ENCODE data around the gene ETFDH. TPM values are rescaled to one million over a fixed set of nuclear protein-coding genes. Genes with fewer than 3 reads are reported as not detected.
"Not testable (repeated sequence)": the region's sequence is repeated elsewhere in the genome, so short reads cannot be mapped to it uniquely, and the experiment has no call there.

ETFDH gene
- 20.3 and 27.0 TPM in 2 replicates for total RNA-seq

- intact Hi-C loops (cut with micrococcal nuclease): loop anchor here (1.0 to 5.0 kb wide), 8 partner anchors 51 to 534 kb away; partner anchors contain the start of gene PPID
Measured at GRCh38 chr4:158671915-158672806, at the start of gene ETFDH. Gene ETFDH, plus strand, starts transcription at chr4:158672296. Its CDS starts 161 bp downstream, at chr4:158672457.

- intact Hi-C loops (cut with micrococcal nuclease): loop anchor here (1.0 kb wide), 3 partner anchors 129 to 633 kb away; no protein-coding TSS in a partner anchor
Measured at GRCh38 chr4:158624889-158625478, 47.1 kb upstream of the ETFDH start.

GRCh38 chr4:158625544-158625943, 46.6 kb upstream of the ETFDH start:
- intact Hi-C loops (cut with micrococcal nuclease): loop anchor here (1.0 kb wide), 3 partner anchors 129 to 633 kb away; no protein-coding TSS in a partner anchor

GRCh38 chr4:158630893-158631292, 41.2 kb upstream of the ETFDH start:
- intact Hi-C loops (cut with micrococcal nuclease): no loop called here

DNA sequence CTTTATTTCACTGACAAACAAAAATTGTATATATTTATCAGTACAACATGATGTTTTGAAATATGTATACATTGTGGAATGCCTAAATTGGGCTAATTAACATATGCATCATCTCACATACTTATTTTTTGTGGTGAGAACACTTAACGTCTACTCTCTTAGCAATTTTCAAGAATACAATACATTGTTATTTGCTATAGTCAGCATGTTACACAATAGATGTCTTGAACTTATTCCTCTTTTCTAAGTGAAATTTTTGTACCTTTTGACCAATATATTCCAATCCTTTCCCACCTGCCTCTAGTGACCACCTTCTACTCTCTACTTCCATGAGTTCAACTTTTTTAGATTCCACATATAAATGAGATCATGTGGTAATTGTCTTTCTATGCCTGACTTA, 35.5 kb upstream of the ETFDH start:
- intact Hi-C loops (cut with micrococcal nuclease): no loop called here

DNA sequence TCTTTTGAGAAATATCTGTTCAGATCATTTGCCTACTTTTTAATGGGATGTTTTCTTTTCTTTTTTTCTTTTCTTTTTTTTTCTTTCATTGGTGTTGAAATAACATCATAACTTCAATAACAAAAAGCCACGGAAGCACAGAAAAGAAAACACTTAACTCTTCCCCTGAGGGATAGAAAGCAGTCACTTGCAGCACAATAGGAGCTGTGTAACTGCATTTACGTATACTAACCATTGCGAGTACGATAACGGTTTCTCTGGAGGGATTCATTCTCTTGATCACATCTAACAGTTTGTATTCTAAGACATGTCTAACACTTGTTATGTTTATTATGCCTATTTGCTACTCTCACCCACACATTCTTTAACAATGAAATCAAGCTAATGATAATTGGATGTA, 27.7 kb upstream of the ETFDH start:
- intact Hi-C loops (cut with micrococcal nuclease): no loop called here

DNA sequence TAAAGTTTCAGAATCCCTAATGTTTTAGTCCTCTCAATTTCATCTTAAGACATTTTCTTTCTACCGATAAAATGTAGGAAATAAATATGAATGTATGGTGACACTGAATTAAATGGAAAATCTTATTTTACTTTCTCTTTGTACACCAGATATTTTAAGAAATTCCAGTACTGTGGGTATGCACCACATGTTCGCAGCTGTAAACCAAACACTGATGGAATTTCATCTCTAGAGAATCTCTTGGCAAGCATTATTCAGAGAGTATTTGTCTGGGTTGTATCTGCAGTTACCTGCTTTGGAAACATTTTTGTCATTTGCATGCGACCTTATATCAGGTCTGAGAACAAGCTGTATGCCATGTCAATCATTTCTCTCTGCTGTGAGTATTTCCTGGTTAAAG, 27.3 kb upstream of the ETFDH start:
- intact Hi-C loops (cut with micrococcal nuclease): no loop called here

- intact Hi-C loops (cut with micrococcal nuclease): no loop called here
Measured at GRCh38 chr4:158649111-158649680, 22.9 kb upstream of the ETFDH start.

DNA sequence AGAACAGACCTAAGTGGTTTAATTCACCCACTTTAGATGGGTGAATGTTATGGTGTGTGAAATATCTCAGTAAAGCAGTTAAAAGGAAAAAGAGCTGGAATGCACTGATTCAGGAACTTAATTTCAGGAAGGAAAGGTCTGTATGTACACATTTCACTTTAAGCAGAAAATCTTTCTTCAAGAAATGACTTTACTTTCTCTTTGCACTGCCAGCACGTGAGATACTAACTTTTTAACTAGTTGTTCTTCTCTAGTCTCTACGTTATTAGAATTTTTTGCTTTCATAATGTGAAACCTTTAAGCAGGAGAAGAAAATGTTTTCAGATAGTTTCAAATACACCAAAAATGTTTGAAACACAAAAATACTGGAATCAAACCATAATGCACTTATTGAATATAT, 19.2 kb upstream of the ETFDH start:
- intact Hi-C loops (cut with micrococcal nuclease): no loop called here

GRCh38 chr4:158656439-158656838, 15.7 kb upstream of the ETFDH start:
- intact Hi-C loops (cut with micrococcal nuclease): no loop called here

DNA sequence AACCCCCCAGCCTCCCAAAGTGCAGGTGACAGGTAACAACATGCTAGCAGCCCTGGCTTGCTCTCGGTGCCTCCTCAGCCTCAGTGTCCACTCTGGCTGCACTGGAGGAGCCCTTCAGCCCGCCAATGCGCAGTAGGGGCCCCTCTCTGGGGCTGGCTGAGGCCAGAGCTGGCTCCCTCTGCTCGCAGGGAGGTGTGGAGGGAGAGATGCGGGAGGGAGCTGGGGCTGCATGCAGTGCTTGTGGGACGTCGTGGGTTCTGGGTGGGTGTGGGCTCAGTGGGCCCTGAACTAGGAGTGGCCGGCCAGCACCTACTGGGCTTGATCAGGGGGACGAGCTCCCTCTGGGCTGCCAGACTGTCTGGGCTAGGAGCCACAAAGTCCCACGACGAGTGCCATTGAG, 14.8 kb upstream of the ETFDH start:
- intact Hi-C loops (cut with micrococcal nuclease): no loop called here

DNA sequence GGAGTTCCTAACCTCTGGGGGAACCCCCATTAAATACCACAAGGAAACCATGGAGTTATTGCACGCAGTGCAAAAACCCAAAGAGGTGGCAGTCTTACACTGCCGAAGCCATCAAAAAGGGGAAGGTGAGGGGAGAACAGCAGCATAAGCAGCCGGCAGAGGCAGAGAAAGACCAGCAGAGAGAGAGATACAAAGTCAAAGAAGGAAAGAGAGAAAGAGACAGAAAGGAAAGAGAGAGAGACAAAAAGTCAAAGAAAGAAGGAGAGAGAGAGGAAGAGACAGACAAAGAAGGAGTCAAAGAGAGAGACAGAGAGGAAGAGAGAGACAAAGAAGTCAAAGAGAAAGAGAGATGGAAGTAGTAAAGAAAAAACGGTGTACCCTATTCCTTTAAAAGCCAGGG, 8.8 kb upstream of the ETFDH start:
- intact Hi-C loops (cut with micrococcal nuclease): not testable (repeated sequence)

DNA sequence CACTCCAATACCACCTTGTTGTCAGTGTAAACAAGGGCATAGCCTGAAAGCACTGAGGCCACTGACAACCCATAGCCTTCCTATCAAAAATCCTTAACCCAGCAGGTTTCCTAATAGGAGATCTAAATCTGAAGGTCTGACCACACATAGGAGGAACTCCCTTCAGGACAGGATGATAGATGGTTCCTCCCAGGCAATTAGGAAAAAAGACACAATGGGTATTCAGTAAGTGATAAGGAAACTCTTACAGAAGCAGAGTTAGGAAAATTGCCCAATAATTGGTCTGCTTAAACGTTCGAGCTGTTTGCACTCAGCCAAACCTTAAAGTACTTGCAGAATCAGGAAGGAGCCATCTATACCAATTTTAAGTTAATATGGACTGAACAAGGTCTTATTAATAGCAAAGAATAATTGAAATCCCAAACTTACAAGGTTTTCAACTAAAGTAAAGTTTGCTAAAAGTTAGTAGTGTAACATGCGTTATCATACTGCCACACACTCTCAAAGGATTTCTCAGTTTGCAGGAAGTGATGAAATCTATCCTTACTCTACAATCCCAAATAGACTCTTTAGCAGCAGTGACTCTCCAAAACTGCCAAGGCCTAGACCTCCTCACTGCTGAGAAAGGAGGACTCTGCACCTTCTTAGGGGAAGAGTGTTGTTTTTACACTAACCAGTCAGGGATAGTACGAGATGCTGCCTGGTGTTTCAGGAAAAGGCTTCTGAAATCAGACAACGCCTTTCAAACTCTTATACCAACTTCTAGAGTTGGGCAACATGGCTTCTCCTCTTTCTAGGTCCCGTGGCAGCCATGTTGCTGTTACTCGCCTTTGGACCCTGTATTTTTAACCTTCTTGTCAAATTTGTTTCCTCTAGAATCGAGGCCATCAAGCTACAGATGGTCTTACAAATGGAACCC, 8.1 kb upstream of the ETFDH start:
- intact Hi-C loops (cut with micrococcal nuclease): not testable (repeated sequence)

DNA sequence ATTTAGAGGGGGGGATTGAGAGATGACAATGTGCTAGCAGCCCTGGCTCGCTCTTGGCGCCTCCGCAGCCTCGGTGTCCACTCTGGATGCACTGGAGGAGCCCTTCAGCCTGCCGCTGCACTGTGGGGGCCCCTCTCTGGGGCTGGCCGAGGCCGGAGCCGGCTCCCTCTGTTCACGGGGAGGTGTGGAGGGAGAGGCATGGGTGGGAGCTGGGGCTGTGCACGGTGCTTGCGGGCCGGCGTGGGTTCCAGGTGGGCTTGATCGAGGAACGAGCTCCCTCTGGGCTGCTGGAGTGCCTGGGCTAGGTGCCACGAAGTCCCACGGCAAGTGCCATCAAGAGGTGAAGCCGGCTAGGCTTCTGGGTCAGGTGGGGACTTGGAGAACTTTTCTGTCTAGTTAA, 7.3 kb upstream of the ETFDH start:
- intact Hi-C loops (cut with micrococcal nuclease): no loop called here

GRCh38 chr4:158666892-158667291, 5.2 kb upstream of the ETFDH start:
- intact Hi-C loops (cut with micrococcal nuclease): loop anchor here (1.0 kb wide), 1 partner anchor 779 kb away; no protein-coding TSS in a partner anchor

DNA sequence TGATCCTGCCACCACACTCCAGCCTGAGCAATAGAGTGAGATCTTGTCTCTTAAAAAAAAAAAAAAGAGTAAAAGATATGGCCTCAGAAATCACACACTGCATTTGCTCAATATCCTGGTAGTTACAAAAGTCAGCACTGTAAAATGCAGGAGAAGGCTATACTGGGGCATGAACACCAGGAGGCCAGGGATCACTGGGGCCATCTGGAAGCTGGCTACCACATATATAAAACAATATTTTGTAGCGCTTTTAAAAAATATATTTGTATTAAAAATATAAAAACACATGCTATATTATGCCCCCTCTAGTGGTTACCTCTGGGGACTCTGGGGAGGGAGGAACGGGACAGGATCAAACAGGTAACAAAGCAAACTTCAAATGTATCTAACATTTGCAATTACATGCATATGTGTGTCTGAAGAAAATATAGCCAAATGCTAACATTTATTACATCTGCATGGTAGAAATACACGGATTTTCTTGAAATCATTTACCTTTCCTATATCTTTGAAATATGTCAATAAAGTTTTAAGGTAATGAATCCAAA, 4.4 kb upstream of the ETFDH start:
- intact Hi-C loops (cut with micrococcal nuclease): loop anchor here (1.0 kb wide), 1 partner anchor 779 kb away; no protein-coding TSS in a partner anchor

GRCh38 chr4:158669310-158669709, 2.8 kb upstream of the ETFDH start:
- intact Hi-C loops (cut with micrococcal nuclease): no loop called here

DNA sequence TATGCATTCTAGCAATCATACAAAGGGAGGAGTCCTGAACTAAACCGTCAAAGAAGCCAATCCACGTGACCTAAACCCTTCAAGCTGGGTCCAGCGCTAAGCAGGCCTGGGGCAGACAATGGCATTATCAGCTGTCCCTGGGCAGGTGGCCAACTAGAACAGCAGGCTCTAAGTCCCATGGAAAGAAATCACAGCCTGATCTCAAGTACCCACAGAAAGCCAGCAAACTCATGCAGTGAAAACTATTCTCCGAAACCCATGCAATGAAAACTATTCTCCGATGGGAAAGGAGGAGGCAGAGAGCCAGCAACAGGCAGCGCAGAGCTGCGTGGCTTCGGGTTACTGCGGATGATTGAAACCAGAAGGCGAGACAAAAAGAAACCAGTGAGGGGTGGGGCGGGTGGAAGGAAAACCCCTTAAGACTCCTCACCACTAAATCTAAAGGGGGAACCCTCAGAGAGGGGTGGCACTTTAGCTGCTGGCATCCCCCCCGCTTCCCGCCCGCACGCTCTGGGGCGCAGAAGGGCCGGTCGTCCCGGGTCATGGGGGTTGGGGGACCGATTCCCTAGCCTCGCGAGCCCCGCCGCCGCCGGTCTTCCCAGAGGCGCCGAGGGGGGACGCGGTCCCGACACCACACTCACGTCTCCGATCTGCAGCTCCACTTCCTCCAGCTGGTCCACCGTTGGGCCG, 976 bp upstream of the ETFDH start:
- intact Hi-C loops (cut with micrococcal nuclease): loop anchor here (1.0 to 5.0 kb wide), 2 partner anchors 97 to 156 kb away; no protein-coding TSS in a partner anchor

DNA sequence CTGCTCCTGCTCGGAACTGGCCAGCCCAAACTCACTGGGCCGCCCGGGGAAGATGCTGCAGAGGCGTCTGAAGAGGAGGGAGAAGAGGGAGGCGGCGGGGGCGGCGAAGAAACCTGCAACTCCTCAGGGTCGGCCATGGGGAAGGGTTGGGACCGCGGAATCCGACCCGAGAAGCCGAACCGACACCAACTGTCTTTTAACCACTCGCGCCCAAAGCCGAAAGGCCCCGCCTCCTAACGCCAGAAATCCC, 506 bp upstream of the ETFDH start, which contains the start of gene C4orf46:
Gene C4orf46 (minus strand): TSS at position 223 of the 250 bp plus-strand sequence. CDS start 86 bp downstream, at position 137.
- intact Hi-C loops (cut with micrococcal nuclease): loop anchor here (1.0 to 5.0 kb wide), 2 partner anchors 97 to 156 kb away; no protein-coding TSS in a partner anchor

GRCh38 chr4:158673633-158674032, 1.5 kb downstream of the ETFDH start:
- intact Hi-C loops (cut with micrococcal nuclease): loop anchor here (5.0 kb wide), 1 partner anchor 154 kb away; no protein-coding TSS in a partner anchor
